ENCODE measurements around the gene KIF17.
"Not testable (repeated sequence)": the region's sequence is repeated elsewhere in the genome, so short reads cannot be mapped to it uniquely, and the experiment has no call there.

Gene KIF17

GRCh38 chr1:20727746-20728316, 10.0 kb upstream of the KIF17 start:
- DNase-seq (ENCODE audit: low spot score), result no peak

- DNase-seq (ENCODE audit: low spot score), result no peak
Observed at GRCh38 chr1:20726932-20727745, 9.3 kb upstream of the KIF17 start.

GRCh38 chr1:20726118-20726911, 8.5 kb upstream of the KIF17 start:
- DNase-seq (ENCODE audit: low spot score), result no peak

GRCh38 chr1:20725189-20726117, 7.6 kb upstream of the KIF17 start:
- no peak for DNase-seq (ENCODE audit: low spot score)

GRCh38 chr1:20724364-20725188, 6.8 kb upstream of the KIF17 start:
- DNase-seq (ENCODE audit: low spot score), result no peak

- DNase-seq (ENCODE audit: low spot score), result no peak
Observed at GRCh38 chr1:20723537-20724363, 5.9 kb upstream of the KIF17 start.

GRCh38 chr1:20723159-20723536, 5.3 kb upstream of the KIF17 start:
- DNase-seq (ENCODE audit: low spot score), result no peak

- DNase-seq (ENCODE audit: low spot score), result no peak
Observed at GRCh38 chr1:20721117-20722061, 3.6 kb upstream of the KIF17 start.

GRCh38 chr1:20720631-20721091, 2.9 kb upstream of the KIF17 start:
- DNase-seq (ENCODE audit: low spot score), result no peak

GRCh38 chr1:20719871-20720620, 2.2 kb upstream of the KIF17 start:
- no peak for DNase-seq (ENCODE audit: low spot score)

GRCh38 chr1:20719261-20719660, 1.5 kb upstream of the KIF17 start:
- no peak for DNase-seq (ENCODE audit: low spot score)

GRCh38 chr1:20718343-20718882, 606 bp upstream of the KIF17 start:
- not testable (repeated sequence) for DNase-seq (ENCODE audit: low spot score)

- DNase-seq (ENCODE audit: low spot score), result no peak
Observed at GRCh38 chr1:20716232-20716631, 1.6 kb downstream of the KIF17 start.

- DNase-seq (ENCODE audit: low spot score), result no peak
Observed at GRCh38 chr1:20715406-20715805, 2.4 kb downstream of the KIF17 start.

GRCh38 chr1:20713440-20713839, 4.4 kb downstream of the KIF17 start:
- no peak for DNase-seq (ENCODE audit: low spot score)

GRCh38 chr1:20712215-20712577, 5.6 kb downstream of the KIF17 start:
- DNase-seq (ENCODE audit: low spot score), result no peak

- DNase-seq (ENCODE audit: low spot score), result no peak
Observed at GRCh38 chr1:20711285-20712214, 6.3 kb downstream of the KIF17 start.

Data from CD4-positive, alpha-beta T cell treated with Interleukin-6 at 100 ng/mL for 8 hours (primary cell).